ENCODE data around the gene WWOX. TPM values are rescaled to one million over a fixed set of nuclear protein-coding genes. Genes with fewer than 3 reads are reported as not detected.
A peak's percentile ranks its signal among the peaks of the same experiment; 100 is the strongest.

WWOX gene
- total and polyA plus RNA-seq, 3 donors from 2014 or later: 20.6 to 76.7 (median 64.1) TPM

GRCh38 chr16:78669994-78670393, 570.5 kb downstream of the WWOX start:
- no peaks in the 10 kb centered on the region for H3K36me3 ChIP-seq (ENCODE audit: low read depth, missing control alignments)
- WGBS, 2 donors: 40 to 53% methylated on average over 9 of the region's 9 CpGs
- H3K27me3 ChIP-seq: no peaks in the 10 kb centered on the region
- peak overlapping the region in 1 of 2 donors; percentile 52 for H3K27ac ChIP-seq
- H3K9me3 ChIP-seq: no peaks in the 10 kb centered on the region
- TF ChIP-seq CTCF (IDR thresholded peaks at IDR 0.05) (no peak), POLR2A (IDR thresholded peaks at IDR 0.05) (no peak)
- intact Hi-C loops (cut with DNase I; ENCODE audit: low total_unique reads): no loop called here
- no peak overlapping the region for H3K4me3 ChIP-seq
- DNase-seq: peak; percentile 30
- no peaks in the 10 kb centered on the region for H3K4me1 ChIP-seq

DNA sequence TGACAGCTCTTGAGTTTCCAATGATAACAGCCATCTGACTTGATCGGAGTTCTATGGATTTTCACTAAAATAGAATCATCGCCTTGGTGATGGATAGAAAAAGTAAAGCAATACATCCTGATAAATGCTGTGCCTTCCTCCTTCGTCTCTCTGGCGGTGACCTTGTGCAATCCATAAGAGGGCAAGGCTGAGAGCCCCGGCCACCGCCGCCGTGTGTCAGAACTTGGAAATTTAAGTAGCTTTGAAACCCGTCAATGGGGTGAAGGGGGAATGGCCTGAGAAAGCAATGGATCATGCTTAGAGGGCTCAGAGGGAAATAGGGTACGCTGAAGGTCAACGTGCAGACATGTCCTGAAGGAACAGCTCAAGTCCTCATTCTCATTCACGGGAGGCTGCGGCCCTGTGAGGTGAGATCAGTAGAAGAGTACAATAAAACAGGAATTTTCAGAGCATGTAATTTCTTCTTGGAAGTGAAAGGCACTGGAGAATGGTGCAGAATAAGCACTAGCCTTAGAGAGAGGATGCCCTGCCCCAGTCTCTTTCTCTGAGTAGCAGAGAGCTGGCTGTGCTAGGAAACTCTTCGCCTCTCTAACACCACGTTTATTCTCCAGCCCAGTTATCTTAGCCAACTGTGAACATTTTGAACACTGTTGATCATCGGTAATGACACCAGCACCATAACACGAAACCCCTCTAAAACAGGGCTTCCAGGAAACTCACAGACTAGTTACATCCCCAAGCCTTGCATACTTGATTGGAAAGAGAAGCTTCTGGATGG, 573.5 kb downstream of the WWOX start:
- H3K9me3 ChIP-seq: no peaks in the 10 kb centered on the region
- TF ChIP-seq CTCF (IDR thresholded peaks at IDR 0.05) (no peak), POLR2A (IDR thresholded peaks at IDR 0.05) (no peak)
- H3K27me3 ChIP-seq: no peaks in the 10 kb centered on the region
- no peak for DNase-seq
- H3K27ac ChIP-seq: no peak overlapping the region
- no peaks in the 10 kb centered on the region for H3K36me3 ChIP-seq (ENCODE audit: low read depth, missing control alignments)
- WGBS, 2 donors: 86 to 89% methylated on average over 17 of the region's 17 CpGs
- H3K4me1 ChIP-seq: no peaks in the 10 kb centered on the region
- intact Hi-C loops (cut with DNase I; ENCODE audit: low total_unique reads): no loop called here
- H3K4me3 ChIP-seq: no peak overlapping the region

- Histone ChIP-seq H3K27me3 (no peaks in the 10 kb centered on the region), H3K9me3 (no peaks in the 10 kb centered on the region), H3K4me3 (no peak overlapping the region), H3K4me1 (no peaks in the 10 kb centered on the region), H3K36me3 (ENCODE audit: low read depth, missing control alignments) (no peaks in the 10 kb centered on the region), H3K27ac (no peak overlapping the region)
- DNase-seq: no peak
- no peak for TF ChIP-seq POLR2A (IDR thresholded peaks at IDR 0.05)
- TF ChIP-seq CTCF (IDR thresholded peaks at IDR 0.05): no peak
- WGBS, 2 donors: 77% methylated on average over 5 of the region's 5 CpGs
- intact Hi-C loops (cut with DNase I; ENCODE audit: low total_unique reads): no loop called here
Observed at GRCh38 chr16:78673884-78674283, 574.4 kb downstream of the WWOX start.

GRCh38 chr16:78675312-78675711, 575.9 kb downstream of the WWOX start:
- TF ChIP-seq POLR2A (IDR thresholded peaks at IDR 0.05) (no peak), CTCF (IDR thresholded peaks at IDR 0.05) (no peak)
- Histone ChIP-seq H3K27me3 (no peaks in the 10 kb centered on the region), H3K27ac (no peak overlapping the region), H3K4me3 (no peak overlapping the region), H3K9me3 (no peaks in the 10 kb centered on the region), H3K36me3 (ENCODE audit: low read depth, missing control alignments) (no peaks in the 10 kb centered on the region), H3K4me1 (no peaks in the 10 kb centered on the region)
- WGBS, 2 donors: 83 to 89% methylated on average over 6 of the region's 6 CpGs
- intact Hi-C loops (cut with DNase I; ENCODE audit: low total_unique reads): no loop called here
- no peak for DNase-seq
